CD4-positive, alpha-beta T cell (primary cell): ENCODE measurements around the gene KATNIP. TPM values are rescaled to one million over a fixed set of nuclear protein-coding genes. Genes with fewer than 3 reads are reported as not detected.

Experiments
- ATAC-seq: fragments of 200-7000 bp; cut with Tn5 transposase; one replicate; pipeline ENCODE4 v1.10.0; 2022; ENCODE audit warnings: mild to moderate bottlenecking; ENCODE audit not compliant: poor library complexity
- CTCF ChIA-PET: fragments of 350-600 bp; sonication (Branson Sonifier 250); formaldehyde crosslinking; loops from one replicate; lab custom pipeline; 2021; ENCODE audit warnings: antibody characterized with exemption, inconsistent platforms; lab: Charles Lee
- POLR2A ChIA-PET: fragments of 350-600 bp; sonication (Branson Sonifier 250); formaldehyde crosslinking; loops from one replicate; lab custom pipeline; 2021; ENCODE audit warnings: antibody characterized with exemption, inconsistent platforms; lab: Charles Lee
- DNase-seq, 14 experiments: peaks; one replicate each; pipeline ENCODE4 v3.0.0-alpha.2; 2013 to 2020; ENCODE audit warnings: mixed read lengths in 2 of 14
- H3K27ac ChIP-seq, 2 donors: one replicate each; pipeline versions ENCODE4 v1.5.1 to v1.7.0; 2013; ENCODE audit warnings: low read length in 2 of 2, low read depth in 1 of 2, mild to moderate bottlenecking in 1 of 2
- H3K27me3 ChIP-seq, 2 experiments: 1 replicate in 1 of 2; 2 replicates in 1 of 2; pipeline versions ENCODE4 v1.6.1 to v1.7.0; 2013; ENCODE audit warnings: low read length in 2 of 2, control low read depth in 1 of 2, mild to moderate bottlenecking in 1 of 2, moderate library complexity in 1 of 2; ENCODE audit not compliant: insufficient read depth in 2 of 2, control insufficient read depth in 1 of 2
- H3K36me3 ChIP-seq: one replicate; pipeline ENCODE4 v1.6.1; 2013; ENCODE audit warnings: low read length, control low read depth; ENCODE audit not compliant: insufficient read depth
- H3K4me1 ChIP-seq: one replicate; pipeline ENCODE4 v1.6.1; 2013; ENCODE audit warnings: low read length, control low read depth; ENCODE audit not compliant: insufficient read depth
- H3K4me3 ChIP-seq: one replicate; pipeline ENCODE4 v1.5.1; 2013; ENCODE audit warnings: mild to moderate bottlenecking, low read length, moderate library complexity
- H3K9me3 ChIP-seq, 2 experiments: 1 replicate in 1 of 2; 2 replicates in 1 of 2; pipeline versions ENCODE4 v1.6.1 to v1.7.0; 2013; ENCODE audit warnings: low read length in 2 of 2, mild to moderate bottlenecking in 2 of 2, control low read depth in 1 of 2, moderate library complexity in 1 of 2; ENCODE audit not compliant: control insufficient read depth in 1 of 2, insufficient read depth in 1 of 2
- H3K27ac Mint-ChIP-seq: one replicate; pipeline ENCODE4 v1.8.0; 2020; ENCODE audit warnings: mixed read lengths
- H3K27me3 Mint-ChIP-seq: one replicate; pipeline ENCODE4 v1.8.0; 2021; ENCODE audit warnings: mixed read lengths
- H3K36me3 Mint-ChIP-seq: one replicate; pipeline ENCODE4 v1.8.0; 2021; ENCODE audit warnings: low read depth, mixed read lengths
- H3K4me1 Mint-ChIP-seq: one replicate; pipeline ENCODE4 v1.8.0; 2021; ENCODE audit warnings: low read depth, mixed read lengths
- H3K4me3 Mint-ChIP-seq: one replicate; pipeline ENCODE4 v1.8.0; 2020; ENCODE audit warnings: mild to moderate bottlenecking, mixed read lengths
- H3K9me3 Mint-ChIP-seq: one replicate; pipeline ENCODE4 v1.8.0; 2020; ENCODE audit warnings: mixed read lengths
- CTCF ChIP-seq: fragments of 200-600 bp; IDR thresholded peaks from one replicate; pipeline ENCODE4 v1.8.0; 2022; ENCODE audit warnings: antibody characterized with exemption, mild to moderate bottlenecking
- intact Hi-C, 2 experiments: fragments of 100-400 bp; cut with DNase I in 1 of 2; cut with micrococcal nuclease in 1 of 2; formaldehyde crosslinking; loops; one replicate each; pipeline versions ENCODE4 v1.15.1 to v1.9.0; 2023 to 2025; cut with DNase I, micrococcal nuclease
- total RNA-seq, 174 experiments: library from RNA in 2 of 174; stranded (reverse) in 2 of 174; gene quantifications; one replicate each; pipeline ENCODE4 v1.2.3 and lab custom pipeline; 2021 to 2026

KATNIP gene
- total RNA-seq, 2 experiments from 2014 or later, result 18.5 to 20.9 TPM

GRCh38 chr16:27528294-27528693 lies 21.6 kb upstream of the KATNIP start:
- H3K27ac ChIP-seq, result no peak overlapping the region
- Mint-ChIP-seq H3K27me3 (no peaks in the 10 kb centered on the region), H3K36me3 (peaks cover 100% of the 10 kb centered on the region), H3K27ac (no peak overlapping the region), H3K9me3 (no peaks in the 10 kb centered on the region), H3K4me3 (no peak overlapping the region), H3K4me1 (peaks cover 4% of the 10 kb centered on the region)
- intact Hi-C loops, result no loop called here
- ChIA-PET POLR2A (no interaction called here), CTCF (no interaction called here)
- H3K4me3 ChIP-seq, result no peak overlapping the region
- peaks cover 93% of the 10 kb centered on the region for H3K36me3 ChIP-seq
- H3K9me3 ChIP-seq, result no peaks in the 10 kb centered on the region
- ATAC-seq (no peak), DNase-seq (no peak)
- no peak for TF ChIP-seq CTCF
- no peaks in the 10 kb centered on the region for H3K4me1 ChIP-seq
- H3K27me3 ChIP-seq, result no peaks in the 10 kb centered on the region

- Mint-ChIP-seq H3K27ac (no peak overlapping the region), H3K27me3 (no peaks in the 10 kb centered on the region), H3K4me1 (peaks cover 4% of the 10 kb centered on the region), H3K9me3 (no peaks in the 10 kb centered on the region), H3K4me3 (no peak overlapping the region), H3K36me3 (peaks cover 97% of the 10 kb centered on the region)
- ChIA-PET CTCF (no interaction called here), POLR2A (no interaction called here)
- Histone ChIP-seq H3K36me3 (peaks cover 92% of the 10 kb centered on the region), H3K27ac (no peak overlapping the region), H3K9me3 (no peaks in the 10 kb centered on the region), H3K4me3 (no peak overlapping the region), H3K27me3 (no peaks in the 10 kb centered on the region), H3K4me1 (no peaks in the 10 kb centered on the region)
- ATAC-seq (no peak), DNase-seq (no peak)
- intact Hi-C loops, result no loop called here
- no peak for TF ChIP-seq CTCF
Measured at GRCh38 chr16:27529962-27530361, 20.0 kb upstream of the KATNIP start.

- Histone ChIP-seq H3K9me3 (no peaks in the 10 kb centered on the region), H3K27me3 (no peaks in the 10 kb centered on the region), H3K4me1 (no peaks in the 10 kb centered on the region), H3K4me3 (no peak overlapping the region), H3K36me3 (peaks cover 90% of the 10 kb centered on the region), H3K27ac (no peak overlapping the region)
- CTCF ChIA-PET, result no interaction called here
- H3K27me3 Mint-ChIP-seq, result no peaks in the 10 kb centered on the region
- H3K9me3 Mint-ChIP-seq, result no peaks in the 10 kb centered on the region
- H3K4me1 Mint-ChIP-seq, result peaks cover 4% of the 10 kb centered on the region
- no peak overlapping the region for H3K27ac Mint-ChIP-seq
- ATAC-seq (no peak), DNase-seq (no peak)
- H3K36me3 Mint-ChIP-seq, result peaks cover 94% of the 10 kb centered on the region
- POLR2A ChIA-PET, result no interaction called here
- H3K4me3 Mint-ChIP-seq, result no peak overlapping the region
- TF ChIP-seq CTCF, result no peak
- intact Hi-C loops, result no loop called here
Measured at GRCh38 chr16:27531186-27531585, 18.8 kb upstream of the KATNIP start.
